ENCODE measurements around the gene OBSCN.

DNA sequence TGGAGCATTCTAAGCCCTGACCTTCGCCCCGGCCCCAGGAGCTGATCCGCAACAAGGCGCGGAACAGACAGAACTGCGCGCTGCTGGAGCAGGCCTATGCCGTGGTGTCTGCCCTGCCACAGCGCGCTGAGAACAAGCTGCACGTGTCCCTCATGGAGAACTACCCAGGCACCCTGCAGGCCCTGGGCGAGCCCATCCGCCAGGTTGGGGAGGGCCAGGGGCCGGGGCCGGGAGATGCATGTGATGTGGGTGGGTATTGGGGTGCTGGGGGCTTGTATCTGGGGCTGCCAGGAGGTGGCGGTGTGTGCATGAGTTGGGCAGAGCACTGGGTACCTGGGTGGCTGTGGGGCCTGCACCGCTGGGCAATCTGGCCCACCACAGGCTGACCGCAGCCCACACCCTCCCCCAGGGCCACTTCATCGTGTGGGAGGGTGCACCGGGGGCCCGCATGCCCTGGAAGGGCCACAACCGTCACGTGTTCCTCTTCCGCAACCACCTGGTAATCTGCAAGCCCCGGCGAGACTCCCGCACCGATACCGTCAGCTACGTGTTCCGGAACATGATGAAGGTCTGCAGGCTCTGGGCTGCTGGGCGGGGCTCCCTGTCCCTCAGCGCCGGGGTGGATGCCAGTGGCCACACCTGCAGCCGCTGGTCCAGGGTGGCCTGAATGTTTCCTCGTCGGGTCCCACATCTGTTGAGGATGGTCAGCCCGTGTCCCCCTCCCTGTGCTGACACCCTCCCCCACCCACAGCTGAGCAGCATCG is 133.0 kb downstream of the OBSCN start:
- no peak for TF ChIP-seq SP1 (IDR thresholded peaks at IDR 0.05)
- no peak for TF ChIP-seq TARDBP (IDR thresholded peaks at IDR 0.05)
- no peak for TF ChIP-seq ZNF384 (IDR thresholded peaks at IDR 0.05)
- no peak for TF ChIP-seq BHLHE40 (IDR thresholded peaks at IDR 0.05; ENCODE audit: borderline replicate concordance)
- no peak for TF ChIP-seq NFRKB (IDR thresholded peaks at IDR 0.05)
- no peak for TF ChIP-seq FOXK2 (IDR thresholded peaks at IDR 0.05)
- no peak for TF ChIP-seq SUZ12 (IDR thresholded peaks at IDR 0.05)
- no peak for TF ChIP-seq HDGF (IDR thresholded peaks at IDR 0.05; ENCODE audit: borderline replicate concordance)
- TF ChIP-seq FOXA1 (IDR thresholded peaks at IDR 0.05) = no peak
- TF ChIP-seq, protein P1, sequence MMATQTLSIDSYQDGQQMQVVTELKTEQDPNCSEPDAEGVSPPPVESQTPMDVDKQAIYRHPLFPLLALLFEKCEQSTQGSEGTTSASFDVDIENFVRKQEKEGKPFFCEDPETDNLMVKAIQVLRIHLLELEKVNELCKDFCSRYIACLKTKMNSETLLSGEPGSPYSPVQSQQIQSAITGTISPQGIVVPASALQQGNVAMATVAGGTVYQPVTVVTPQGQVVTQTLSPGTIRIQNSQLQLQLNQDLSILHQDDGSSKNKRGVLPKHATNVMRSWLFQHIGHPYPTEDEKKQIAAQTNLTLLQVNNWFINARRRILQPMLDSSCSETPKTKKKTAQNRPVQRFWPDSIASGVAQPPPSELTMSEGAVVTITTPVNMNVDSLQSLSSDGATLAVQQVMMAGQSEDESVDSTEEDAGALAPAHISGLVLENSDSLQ (IDR thresholded peaks at IDR 0.05) = no peak
- no peak for TF ChIP-seq CTBP1 (IDR thresholded peaks at IDR 0.05; ENCODE audit: borderline replicate concordance)

All from HEK293T (cell line).